ENCODE data around the gene TEX10. TPM values are rescaled to one million over a fixed set of nuclear protein-coding genes. Genes with fewer than 3 reads are reported as not detected.

The TEX10 gene
- total and polyA plus RNA-seq, 2 of the 4 experiments (the other 2 are of a cell fraction), result 16.2 to 43.9 TPM

GRCh38 chr9:100294341-100294740 lies 58.4 kb downstream of the TEX10 start:
- no peak overlapping the region for H2AK5ac ChIP-seq (ENCODE audit: low read depth, low read length)
- dilution Hi-C loops (cut with HindIII; ENCODE audit: low sequenced_read_pairs, unreplicated experiment), result no loop called here
- peaks cover 13% of the 10 kb centered on the region; the same call in 1 of the 2 replicates for H3K9me1 ChIP-seq (ENCODE audit: insufficient read depth, low read length)
- no peak overlapping the region for H2AK9ac ChIP-seq (replicated peaks; ENCODE audit: low read depth, low read length, poor library complexity)
- H2BK5ac ChIP-seq (ENCODE audit: low read depth, low read length, poor library complexity, severe bottlenecking), result no peak overlapping the region
- ATAC-seq (ENCODE audit: low read depth) (no peak), DNase-seq (peak; percentile 65)
- no peak overlapping the region for H4K8ac ChIP-seq (ENCODE audit: low read depth in 2 of 2, low read length in 2 of 2)
- H3K36me3 ChIP-seq (ENCODE audit: control insufficient read depth, insufficient read depth, low read length), result peaks cover 46% of the 10 kb centered on the region
- H4K5ac ChIP-seq (ENCODE audit: low read depth, low read length), result no peak overlapping the region
- H2AFZ ChIP-seq (replicated peaks; ENCODE audit: low read length, poor library complexity), result no peak overlapping the region
- H3K27ac ChIP-seq (ENCODE audit: insufficient read depth, low read length), result no peak overlapping the region
- H2BK15ac ChIP-seq (ENCODE audit: low read depth, low read length), result no peak overlapping the region
- intact Hi-C loops (cut with micrococcal nuclease), result loop anchor here (10.0 kb wide), 1 partner anchor 170 kb away; no protein-coding TSS in a partner anchor
- WGBS, 2 experiments (ENCODE audit: extremely low coverage in 2 of 2, insufficient read length in 1 of 2), result no CpG with 5 or more reads among the region's 3 CpGs
- no peak overlapping the region for H3K4ac ChIP-seq (ENCODE audit: low read depth, low read length)
- H3K18ac ChIP-seq (ENCODE audit: low read depth, low read length), result no peak overlapping the region
- H3K9ac ChIP-seq (ENCODE audit: low read depth, low read length), result no peak overlapping the region
- no peak overlapping the region for H3K4me2 ChIP-seq (ENCODE audit: low read depth, low read length)
- H3K23ac ChIP-seq (ENCODE audit: low read depth, low read length), result no peak overlapping the region
- no peaks in the 10 kb centered on the region for H3K4me1 ChIP-seq (ENCODE audit: control insufficient read depth, insufficient read depth, low read length)
- in situ Hi-C loops (cut with MboI; ENCODE audit: low sequenced_read_pairs), result no loop called here
- no peak overlapping the region for H2BK20ac ChIP-seq (ENCODE audit: low read depth, low read length)
- no peak overlapping the region for H2BK120ac ChIP-seq (ENCODE audit: low read depth, low read length)
- CTCF ChIA-PET, result no interaction called here
- TF ChIP-seq FOS (IDR thresholded peaks at IDR 0.05; ENCODE audit: low read depth, low read length) (no peak), NFE2L2 (IDR thresholded peaks at IDR 0.05; ENCODE audit: low read depth, low read length) (no peak), RAD21 (IDR thresholded peaks at IDR 0.05; ENCODE audit: low read length) (no peak), MAZ (IDR thresholded peaks at IDR 0.05; ENCODE audit: borderline replicate concordance, low read depth, low read length) (no peak), BHLHE40 (IDR thresholded peaks at IDR 0.05; ENCODE audit: low read depth, low read length) (no peak), RFX5 (IDR thresholded peaks at IDR 0.05; ENCODE audit: low read depth, low read length) (no peak), SMC3 (IDR thresholded peaks at IDR 0.05; ENCODE audit: low read depth, low read length) (no peak), RCOR1 (IDR thresholded peaks at IDR 0.05; ENCODE audit: insufficient replicate concordance, low read length) (no peak), MAFK (IDR thresholded peaks at IDR 0.05; ENCODE audit: low read depth, low read length) (no peak), CEBPB (IDR thresholded peaks at IDR 0.05; ENCODE audit: low read depth, low read length) (no peak), CHD1 (IDR thresholded peaks at IDR 0.05; ENCODE audit: low read depth, low read length) (no peak), POLR2A (IDR thresholded peaks at IDR 0.05; ENCODE audit: low read depth, low read length) (no peak), MXI1 (IDR thresholded peaks at IDR 0.05; ENCODE audit: borderline replicate concordance, low read depth, low read length) (no peak), USF2 (IDR thresholded peaks at IDR 0.05; ENCODE audit: low read depth, low read length) (no peak), CTCF (conservative IDR thresholded peaks at IDR 0.05; ENCODE audit: low read depth, low read length) (no peak)
- TF ChIP-seq, protein P1, sequence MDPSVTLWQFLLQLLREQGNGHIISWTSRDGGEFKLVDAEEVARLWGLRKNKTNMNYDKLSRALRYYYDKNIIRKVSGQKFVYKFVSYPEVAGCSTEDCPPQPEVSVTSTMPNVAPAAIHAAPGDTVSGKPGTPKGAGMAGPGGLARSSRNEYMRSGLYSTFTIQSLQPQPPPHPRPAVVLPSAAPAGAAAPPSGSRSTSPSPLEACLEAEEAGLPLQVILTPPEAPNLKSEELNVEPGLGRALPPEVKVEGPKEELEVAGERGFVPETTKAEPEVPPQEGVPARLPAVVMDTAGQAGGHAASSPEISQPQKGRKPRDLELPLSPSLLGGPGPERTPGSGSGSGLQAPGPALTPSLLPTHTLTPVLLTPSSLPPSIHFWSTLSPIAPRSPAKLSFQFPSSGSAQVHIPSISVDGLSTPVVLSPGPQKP (IDR thresholded peaks at IDR 0.05; ENCODE audit: borderline replicate concordance, low read depth, low read length), result no peak
- H3K27me3 ChIP-seq (ENCODE audit: control insufficient read depth, insufficient read depth, low read length), result no peaks in the 10 kb centered on the region
- no peak overlapping the region for H4K91ac ChIP-seq (ENCODE audit: insufficient read depth, low read depth, low read length)
- no peak overlapping the region for H3K4me3 ChIP-seq (ENCODE audit: insufficient read depth, low read depth, low read length)
- no peak overlapping the region for H3K56ac ChIP-seq (ENCODE audit: extremely low read depth, insufficient read depth, low read length)
- H3K9me3 ChIP-seq (ENCODE audit: control insufficient read depth, insufficient read depth, low read length), result no peaks in the 10 kb centered on the region
- POLR2A ChIA-PET (ENCODE audit: unreplicated experiment), result no interaction called here
- BruUV-seq (replicated peaks), result no TSS peak
- H3K79me1 ChIP-seq (ENCODE audit: low read depth in 1 of 2, low read length in 2 of 2), result peaks cover 13 to 30% of the 10 kb centered on the region in 2 experiments
- no peak overlapping the region for H3K14ac ChIP-seq (replicated peaks; ENCODE audit: low read depth, low read length)
- H4K20me1 ChIP-seq (ENCODE audit: insufficient read depth, low read length), result peaks cover 5% of the 10 kb centered on the region

All from IMR-90 (cell line).